ENCODE measurements around the gene RNF114.
"Not testable (repeated sequence)": the region's sequence is repeated elsewhere in the genome, so short reads cannot be mapped to it uniquely, and the experiment has no call there.

GRCh38 chr20:49977740-49978139 lies 41.5 kb downstream of the RNF114 start:
- TF ChIP-seq, protein P1, sequence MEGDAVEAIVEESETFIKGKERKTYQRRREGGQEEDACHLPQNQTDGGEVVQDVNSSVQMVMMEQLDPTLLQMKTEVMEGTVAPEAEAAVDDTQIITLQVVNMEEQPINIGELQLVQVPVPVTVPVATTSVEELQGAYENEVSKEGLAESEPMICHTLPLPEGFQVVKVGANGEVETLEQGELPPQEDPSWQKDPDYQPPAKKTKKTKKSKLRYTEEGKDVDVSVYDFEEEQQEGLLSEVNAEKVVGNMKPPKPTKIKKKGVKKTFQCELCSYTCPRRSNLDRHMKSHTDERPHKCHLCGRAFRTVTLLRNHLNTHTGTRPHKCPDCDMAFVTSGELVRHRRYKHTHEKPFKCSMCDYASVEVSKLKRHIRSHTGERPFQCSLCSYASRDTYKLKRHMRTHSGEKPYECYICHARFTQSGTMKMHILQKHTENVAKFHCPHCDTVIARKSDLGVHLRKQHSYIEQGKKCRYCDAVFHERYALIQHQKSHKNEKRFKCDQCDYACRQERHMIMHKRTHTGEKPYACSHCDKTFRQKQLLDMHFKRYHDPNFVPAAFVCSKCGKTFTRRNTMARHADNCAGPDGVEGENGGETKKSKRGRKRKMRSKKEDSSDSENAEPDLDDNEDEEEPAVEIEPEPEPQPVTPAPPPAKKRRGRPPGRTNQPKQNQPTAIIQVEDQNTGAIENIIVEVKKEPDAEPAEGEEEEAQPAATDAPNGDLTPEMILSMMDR (IDR thresholded peaks at IDR 0.05) = not testable (repeated sequence)
- not testable (repeated sequence) for TF ChIP-seq POLR2A (IDR thresholded peaks at IDR 0.05)
